HG03045 (cell line): Measurements from ENCODE around the gene SELENOT.
"Not testable (repeated sequence)": the region's sequence is repeated elsewhere in the genome, so short reads cannot be mapped to it uniquely, and the experiment has no call there.

Experiments used
- ATAC-seq: cut with Tn5 transposase; IDR thresholded peaks from one replicate; pipeline ENCODE4 v1.9.1; 2021; ENCODE audit warnings: mild to moderate bottlenecking, moderate library complexity; ENCODE audit not compliant: unreplicated experiment

Gene SELENOT, protein sequence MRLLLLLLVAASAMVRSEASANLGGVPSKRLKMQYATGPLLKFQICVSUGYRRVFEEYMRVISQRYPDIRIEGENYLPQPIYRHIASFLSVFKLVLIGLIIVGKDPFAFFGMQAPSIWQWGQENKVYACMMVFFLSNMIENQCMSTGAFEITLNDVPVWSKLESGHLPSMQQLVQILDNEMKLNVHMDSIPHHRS

DNA sequence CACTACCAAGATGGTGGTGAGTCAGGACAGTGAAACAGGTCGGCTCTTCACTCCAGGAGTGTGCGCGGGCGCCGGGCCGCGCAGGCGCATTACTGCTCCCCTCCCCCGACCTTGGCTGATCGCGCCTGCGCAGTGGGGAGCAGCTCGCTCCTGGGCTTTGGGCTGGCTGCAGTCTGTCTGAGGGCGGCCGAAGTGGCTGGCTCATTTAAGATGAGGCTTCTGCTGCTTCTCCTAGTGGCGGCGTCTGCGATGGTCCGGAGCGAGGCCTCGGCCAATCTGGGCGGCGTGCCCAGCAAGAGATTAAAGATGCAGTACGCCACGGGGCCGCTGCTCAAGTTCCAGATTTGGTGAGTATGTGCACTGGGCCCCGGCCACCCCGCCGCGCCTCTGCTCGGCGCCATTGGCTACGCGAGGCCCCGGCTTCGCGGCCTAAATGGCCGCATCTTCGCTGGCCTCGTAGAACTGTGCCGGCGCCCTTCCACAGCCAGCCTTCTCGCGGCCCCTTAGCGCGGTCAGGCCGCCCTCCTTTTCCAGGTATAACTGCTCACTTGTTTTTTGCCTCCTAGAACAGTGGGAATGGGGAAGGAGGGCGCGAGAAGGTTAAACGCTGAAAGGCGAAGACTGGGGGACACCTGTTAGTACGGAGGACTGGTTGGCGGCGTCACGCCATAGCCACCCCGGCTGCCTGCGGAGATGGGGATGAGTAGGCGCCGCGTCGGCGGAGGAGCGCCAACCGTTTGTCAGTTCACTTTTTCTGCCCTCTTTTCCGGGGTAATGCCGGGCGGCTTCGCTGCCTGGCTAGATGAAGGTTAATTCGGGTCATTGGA, at the start of gene SELENOT:
TSS of gene SELENOT (plus strand) at position 169 of the 827 bp plus-strand sequence. CDS start at position 211, 42 bp downstream.
- peak; percentile 60 for ATAC-seq

DNA sequence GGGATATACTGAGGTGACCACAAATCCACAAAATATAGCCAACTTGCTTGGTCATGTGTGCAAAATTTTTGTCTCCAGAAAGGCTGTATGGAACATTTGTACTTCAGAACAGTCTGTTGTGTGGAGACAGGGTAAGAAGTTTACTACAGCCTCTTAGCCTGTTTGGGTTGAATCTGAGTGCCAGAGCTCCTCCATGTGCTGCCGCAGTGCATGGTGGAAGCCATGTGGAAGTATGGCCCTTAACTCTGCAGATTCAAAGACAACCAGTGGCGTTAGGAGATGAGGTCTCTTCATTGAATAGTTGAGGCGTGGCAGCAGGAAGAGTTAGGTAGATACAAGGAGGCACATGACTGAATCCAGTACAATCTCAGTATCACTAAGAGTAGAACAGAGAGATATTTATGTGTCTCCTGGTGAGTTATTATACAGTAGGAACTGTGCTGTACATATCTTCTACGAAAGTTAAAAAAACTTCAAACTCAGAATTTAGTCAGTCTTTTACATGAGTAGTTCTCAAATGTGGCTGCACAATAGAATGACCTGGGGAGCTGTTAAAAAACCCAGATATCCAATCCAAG, 47.2 kb upstream of the SELENOT start:
- ATAC-seq = no peak

DNA sequence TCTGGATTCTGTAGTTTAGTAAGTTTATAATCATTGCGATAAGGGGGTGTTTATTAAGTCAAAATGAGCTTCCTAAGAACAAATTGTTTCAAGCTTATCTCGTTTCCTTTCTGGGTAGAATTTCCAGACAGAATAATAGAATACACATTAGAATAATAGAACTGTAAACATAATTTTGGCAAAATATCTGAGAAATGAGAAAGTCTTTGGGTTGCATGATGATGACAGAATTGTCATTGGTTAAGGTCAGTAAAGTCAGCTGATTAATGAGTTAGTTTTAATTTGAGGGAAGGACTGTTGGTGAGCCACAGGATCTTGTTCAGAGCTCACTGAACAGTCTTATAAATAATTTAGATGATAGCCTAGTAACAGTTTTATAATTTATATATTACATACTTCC, 46.3 kb upstream of the SELENOT start:
- ATAC-seq = no peak

DNA sequence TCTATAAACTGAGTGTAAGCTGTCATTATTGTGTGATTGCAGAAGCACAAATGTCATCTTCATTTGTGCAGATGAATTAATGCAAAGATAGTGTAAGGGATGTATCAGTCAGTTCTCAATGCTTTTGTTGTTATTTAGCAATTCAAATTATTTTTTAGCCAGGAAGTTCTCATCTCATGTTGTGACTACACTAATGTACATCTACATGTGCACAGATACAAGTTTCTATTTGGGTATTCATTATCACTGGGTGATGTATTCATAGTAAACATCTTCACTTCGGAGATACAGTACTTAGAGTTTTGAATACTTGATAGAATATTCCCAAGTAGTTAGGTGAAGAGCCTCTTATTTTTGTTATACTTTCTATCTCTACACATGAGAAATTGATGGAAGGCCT, 45.4 kb upstream of the SELENOT start:
- no peak for ATAC-seq

DNA sequence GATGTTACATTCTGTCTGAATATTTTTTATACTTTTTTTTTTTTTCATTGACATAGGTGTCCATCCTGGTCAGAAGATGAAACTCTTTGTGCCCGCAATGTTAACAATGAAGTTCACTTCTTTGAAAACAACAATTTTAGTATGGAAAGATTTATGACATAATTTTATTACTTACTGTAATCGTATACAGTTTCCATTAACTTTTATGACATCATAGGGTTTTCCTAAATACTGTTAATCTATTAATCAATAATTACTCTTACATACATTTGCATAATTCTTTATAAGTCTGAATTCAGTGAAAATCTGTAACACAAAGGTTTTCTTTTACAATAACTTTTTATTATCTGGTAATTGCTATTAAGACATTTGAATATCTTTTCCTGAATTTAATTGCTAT, 38.9 kb upstream of the SELENOT start:
- no peak for ATAC-seq

DNA sequence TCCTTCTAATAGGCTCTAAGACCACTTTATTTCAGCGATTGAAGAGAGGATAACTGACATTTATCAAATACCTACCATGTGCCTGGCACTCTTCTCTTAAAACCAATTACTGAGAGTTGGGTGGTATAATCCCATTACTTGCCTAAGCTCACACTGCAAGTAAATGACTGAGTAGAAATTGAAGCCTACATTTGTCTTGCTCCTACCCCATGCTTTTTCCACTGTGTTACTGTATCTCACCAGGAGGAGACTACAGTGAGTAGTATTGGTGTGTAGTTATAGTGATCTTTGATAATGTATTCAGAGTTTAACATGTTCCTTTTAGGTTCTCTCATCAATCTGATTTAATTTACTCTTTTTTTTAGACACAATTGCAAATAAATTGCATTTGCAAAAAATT, 35.8 kb upstream of the SELENOT start:
- no peak for ATAC-seq

DNA sequence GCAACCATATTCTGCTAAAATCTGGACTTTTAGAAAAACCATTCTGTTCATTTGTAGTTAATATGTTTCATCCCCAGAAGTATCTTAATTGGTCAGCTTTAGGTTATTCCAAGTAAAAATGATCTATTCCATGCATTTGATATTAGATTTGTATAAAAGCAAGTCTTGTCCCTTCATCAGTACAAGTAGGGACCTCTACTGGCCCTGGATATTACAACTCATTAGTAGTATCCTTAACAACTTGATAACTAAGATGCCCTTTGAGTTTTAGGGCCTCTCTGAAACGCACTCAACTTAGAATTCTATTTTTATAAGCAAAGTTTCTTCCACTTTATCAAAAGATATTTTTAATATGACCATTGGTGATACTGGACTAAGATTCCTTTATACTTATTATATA, 25.3 kb upstream of the SELENOT start:
- ATAC-seq = no peak

GRCh38 chr3:150581174-150581573, 21.9 kb upstream of the SELENOT start:
- no peak for ATAC-seq

- ATAC-seq = peak; percentile 61
Measured at GRCh38 chr3:150582620-150583019, 20.5 kb upstream of the SELENOT start.

DNA sequence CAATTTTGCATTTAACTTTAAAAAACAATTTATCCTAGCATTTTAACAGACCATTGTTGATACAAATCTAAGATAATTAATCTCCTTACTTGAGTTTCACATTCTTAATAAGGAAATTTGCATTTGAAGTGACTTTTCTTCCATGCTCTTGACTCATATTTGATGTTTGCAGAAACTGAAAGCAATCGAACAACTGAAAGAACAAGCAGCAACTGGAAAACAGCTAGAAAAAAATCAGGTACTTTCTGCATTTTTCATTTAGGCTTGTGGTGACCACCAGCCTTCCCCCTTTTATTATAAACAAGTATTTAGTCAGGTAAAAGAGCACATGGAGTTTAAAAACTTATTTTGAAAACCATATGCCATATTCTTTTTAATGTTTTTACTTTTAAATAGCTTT, 20.1 kb upstream of the SELENOT start:
- peak; percentile 58 for ATAC-seq

- no peak for ATAC-seq
Measured at GRCh38 chr3:150588027-150588830, 14.9 kb upstream of the SELENOT start.

DNA sequence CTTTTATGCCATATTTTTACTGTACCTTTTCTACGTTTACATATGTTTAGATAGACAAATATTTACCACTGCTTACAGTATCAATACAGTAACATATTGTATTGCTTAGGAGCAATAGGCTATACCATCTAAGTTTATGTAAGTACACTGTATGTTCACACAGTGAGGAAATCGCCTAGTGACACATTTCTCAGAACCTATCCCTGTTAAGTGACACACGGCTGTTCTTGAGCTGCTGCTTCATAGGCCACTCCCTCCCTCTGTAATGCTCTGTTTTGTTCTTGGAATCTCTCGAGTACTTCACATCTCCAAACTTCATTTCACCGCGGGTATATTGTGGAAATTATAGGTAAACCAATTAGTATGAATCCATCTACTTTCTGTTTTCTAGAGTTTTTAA, 13.4 kb upstream of the SELENOT start:
- ATAC-seq = no peak

- no peak for ATAC-seq
Measured at GRCh38 chr3:150594150-150594549, 9.0 kb upstream of the SELENOT start.

GRCh38 chr3:150597646-150598045, 5.5 kb upstream of the SELENOT start:
- ATAC-seq = no peak

- ATAC-seq = no peak
Measured at GRCh38 chr3:150599611-150600297, 3.4 kb upstream of the SELENOT start.

GRCh38 chr3:150600647-150601530, 2.2 kb upstream of the SELENOT start:
- ATAC-seq = not testable (repeated sequence)

DNA sequence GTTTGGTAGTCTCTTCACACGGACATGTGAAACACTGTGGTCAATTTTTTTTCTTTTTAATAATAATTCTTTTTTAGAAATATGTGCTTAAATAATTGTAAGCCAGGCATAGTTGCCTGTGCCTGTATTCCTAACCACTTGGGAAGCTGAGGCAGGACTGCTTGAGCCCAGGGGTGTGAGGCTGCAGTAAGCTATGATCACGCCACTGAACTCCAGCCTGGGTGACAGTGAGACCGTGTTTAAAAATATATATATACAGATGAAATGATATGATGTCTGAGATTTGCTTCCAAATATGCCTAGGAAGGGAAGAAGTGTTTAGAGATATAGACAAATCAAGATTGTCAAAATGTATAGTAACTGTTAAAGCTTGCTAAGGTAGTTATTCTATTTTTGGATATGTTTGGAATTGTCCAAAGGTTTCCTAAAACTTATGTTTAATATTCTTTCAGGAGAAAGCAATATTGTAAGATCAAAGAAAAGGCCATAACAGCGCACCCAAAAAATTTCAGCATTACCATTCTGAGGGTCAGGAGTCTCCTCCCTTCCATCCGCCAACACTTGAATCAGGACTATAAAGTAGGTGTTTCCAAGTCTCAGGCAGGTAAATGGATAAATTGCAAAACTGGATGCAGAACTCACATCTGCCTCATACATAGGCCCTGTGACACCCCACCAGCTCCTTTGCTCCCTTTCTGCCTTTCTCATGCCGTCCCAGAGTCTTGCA, 532 bp upstream of the SELENOT start:
- peak; percentile 10 for ATAC-seq

DNA sequence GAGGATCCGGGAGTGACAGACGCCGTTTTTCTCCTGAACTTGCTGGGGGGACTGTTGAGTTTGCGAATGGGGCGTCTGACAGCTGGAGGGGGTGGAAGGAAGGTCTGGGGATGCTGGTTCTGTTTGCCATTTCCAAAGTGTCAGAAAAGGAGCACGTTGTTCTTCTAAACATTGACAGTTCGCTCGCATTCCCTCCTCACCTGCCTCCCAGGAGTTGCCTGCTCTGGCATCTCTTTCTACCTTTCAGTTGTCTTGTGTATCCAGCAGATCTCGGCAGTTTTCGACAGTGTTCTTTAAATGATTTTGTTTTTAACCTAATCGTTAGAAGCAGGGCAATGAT, 829 bp downstream of the SELENOT start:
- no peak for ATAC-seq

DNA sequence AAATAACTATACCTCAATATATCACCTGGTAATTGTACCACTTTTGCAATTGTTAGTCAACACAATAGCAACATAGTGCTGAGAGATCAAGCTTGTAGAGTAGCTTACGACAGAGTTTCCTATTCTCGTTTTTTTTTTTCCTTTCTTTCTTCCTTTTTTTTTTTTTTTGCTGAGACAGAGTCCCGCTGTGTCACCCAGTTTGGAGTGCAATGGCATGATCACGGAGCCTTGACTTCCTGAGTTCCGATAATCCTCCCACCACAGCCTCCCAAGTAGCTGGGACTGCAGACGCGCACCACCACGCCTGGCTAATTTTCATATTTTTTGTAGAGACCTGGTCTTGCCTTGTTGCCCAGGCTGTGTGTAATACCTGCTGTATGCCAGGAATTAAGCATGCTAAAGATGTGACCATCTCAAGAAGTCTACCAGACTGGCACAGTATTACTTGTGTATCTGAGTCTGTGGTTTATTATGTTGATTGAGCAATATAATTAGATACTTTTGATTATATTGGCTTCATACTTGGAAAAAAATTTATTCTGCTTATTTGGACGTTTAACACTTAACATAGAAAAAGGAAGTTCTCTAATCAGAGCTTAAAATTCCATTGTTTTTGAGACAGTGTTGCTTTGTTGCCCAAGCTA, 3.0 kb downstream of the SELENOT start:
- no peak for ATAC-seq
